HG03139 (cell line): Measurements from ENCODE around the gene CLIC1.
A peak's percentile ranks its signal among the peaks of the same experiment; 100 is the strongest.

Experiments
- ATAC-seq: cut with Tn5 transposase; IDR thresholded peaks from one replicate; pipeline ENCODE4 v1.9.1; 2021; ENCODE audit not compliant: unreplicated experiment

The CLIC1 gene

DNA sequence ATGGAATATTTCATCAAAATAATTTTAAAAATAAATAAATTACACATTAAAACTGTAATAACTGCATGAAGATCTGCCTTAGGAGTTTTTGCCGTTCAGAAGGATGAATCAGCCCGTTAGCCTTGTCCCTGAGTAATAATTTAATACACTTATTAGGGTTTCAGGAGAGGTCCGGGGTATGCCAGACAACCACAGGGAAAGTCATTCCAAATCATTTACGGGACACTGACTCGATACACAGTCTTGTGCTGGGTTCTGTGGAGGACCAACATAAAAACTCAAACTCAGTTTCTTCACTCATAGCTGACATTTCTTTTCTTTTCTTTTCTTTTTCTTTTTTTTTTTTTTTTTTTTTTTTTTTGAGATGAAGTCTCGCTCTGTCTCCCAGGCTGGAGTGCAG, 30.4 kb downstream of the CLIC1 start:
- no peak for ATAC-seq

DNA sequence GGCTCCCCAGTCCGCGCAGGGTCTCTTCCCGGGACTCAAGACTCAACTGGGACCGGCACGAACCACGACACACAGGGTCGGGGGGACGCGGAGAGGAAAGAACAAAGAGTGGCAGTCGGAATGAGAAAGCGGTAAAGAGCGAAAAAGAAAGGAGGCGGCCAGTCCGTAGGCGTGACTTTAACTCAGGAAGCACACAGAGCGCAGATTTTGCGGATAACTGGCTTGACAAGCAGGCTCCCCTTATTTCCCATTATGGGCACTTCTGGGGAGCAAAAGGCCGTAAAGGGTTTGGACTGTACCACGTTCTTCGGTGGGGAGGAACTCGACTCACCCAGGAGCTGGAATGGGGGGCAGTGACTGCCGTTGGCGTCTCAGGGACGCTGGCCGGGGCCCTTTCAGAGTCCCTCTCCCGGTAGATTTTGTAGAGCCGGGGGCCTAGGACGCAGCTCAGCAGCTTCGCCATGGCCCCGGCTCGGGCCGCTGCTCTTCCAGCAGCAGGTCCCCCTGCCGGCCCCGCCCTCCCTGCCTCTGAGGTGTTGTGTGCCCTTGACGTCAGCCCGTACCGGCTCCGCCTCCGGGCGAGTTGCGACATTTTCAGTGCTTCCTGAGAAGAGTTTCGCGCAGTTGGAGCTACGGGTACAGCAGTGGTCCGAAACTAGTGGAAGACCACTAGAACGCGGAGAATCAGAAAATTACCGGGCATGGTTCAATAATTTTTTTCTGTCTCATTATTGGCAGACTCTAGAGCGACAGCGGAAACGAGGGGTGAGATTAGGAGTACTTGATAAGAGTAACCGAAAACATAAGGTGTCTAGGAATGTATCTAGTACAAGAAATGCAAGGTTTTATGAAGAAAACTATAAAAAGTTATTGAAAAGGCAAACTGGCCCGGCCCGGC, 33.3 kb downstream of the CLIC1 start, which contains the start of gene ABHD16A:
Gene ABHD16A, minus strand, starts transcription at position 506 of the 898 bp plus-strand sequence. Its CDS starts 43 bp downstream, at position 463.
- ATAC-seq, result peak; percentile 90

DNA sequence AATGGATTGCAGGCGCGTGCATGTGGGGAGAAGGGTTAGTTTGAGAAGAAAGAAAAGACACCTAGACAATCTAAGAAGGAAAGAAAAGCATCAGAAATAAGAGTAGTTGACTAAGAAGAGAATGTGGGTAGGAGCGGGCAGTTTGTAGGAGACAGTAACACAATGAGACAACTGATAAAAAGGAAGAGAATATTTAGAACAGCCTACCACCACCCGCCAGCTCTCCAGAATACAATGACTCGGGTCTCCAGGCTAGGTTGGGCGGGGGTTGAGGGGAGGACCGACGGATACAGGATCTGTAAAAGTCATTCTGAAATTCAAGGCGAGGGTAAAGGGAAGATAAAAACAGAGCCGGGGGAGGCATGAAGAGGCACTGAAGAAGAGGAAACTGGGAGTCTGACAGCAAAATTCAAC, 33.9 kb downstream of the CLIC1 start:
- no peak for ATAC-seq

DNA sequence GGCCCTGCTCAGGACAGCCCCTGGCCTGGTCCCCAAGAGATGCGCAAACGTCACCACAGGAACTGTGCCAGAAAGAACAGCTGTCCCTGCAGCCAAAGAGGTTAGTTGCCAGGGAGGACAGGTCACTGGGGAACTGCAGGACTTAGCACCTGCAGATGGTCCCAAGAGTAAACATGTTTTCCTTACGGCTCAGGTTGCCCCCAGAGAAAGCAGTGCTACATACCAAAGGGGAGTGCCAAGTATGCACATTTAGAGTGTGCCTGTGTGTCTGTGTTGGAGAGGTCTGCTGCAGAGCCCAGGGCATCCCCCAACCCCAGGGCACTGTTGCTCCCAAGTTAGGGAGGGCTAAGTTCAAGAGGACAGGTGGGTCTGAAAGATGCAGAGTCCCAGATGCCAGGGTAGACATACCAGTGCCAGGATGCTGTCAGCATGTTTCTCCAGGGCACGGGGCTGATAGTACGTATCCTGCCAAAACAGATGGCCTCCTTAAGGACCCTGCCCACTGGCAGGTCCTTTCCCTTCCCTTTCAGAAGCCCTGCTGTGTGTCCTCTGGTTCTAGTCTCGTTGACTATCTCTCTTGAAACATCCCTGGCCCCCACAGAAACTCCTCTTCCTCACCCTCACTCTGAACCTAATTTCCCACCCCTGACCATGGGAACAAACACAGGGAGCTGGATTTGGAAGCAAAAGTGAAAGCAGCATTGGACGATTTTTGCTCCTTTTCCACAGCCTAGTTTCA, 34.5 kb downstream of the CLIC1 start:
- no peak for ATAC-seq

DNA sequence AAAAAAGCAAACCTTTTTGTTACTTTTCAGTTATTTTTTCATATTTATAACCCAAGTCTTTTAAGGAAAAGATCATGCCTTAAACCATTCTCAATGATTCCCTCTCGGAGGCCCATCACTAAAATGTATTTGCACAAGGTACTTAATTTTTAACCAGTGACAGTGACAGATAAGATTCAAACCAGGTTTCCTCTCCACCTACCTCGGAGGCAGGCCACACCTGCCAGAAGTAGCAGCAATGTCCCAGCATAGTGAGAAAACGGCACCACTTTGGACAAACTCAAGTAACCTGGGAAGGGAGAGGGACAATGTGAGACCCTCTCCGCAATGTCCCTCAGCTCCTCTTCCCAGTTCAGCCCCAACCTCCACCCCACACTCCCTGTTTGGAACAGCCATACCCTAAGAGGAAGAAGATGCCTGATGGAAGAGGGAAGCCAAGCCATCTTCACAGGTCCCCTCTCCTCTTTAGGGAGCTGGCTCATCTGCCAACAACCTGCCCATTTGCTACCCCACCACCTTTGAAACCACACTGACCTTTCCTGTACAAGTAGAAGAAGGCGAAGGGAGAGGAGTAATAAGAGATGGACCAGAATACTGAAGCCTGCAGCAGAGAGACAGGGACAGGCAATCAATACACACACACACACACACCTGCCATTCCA, 35.5 kb downstream of the CLIC1 start:
- no peak for ATAC-seq

DNA sequence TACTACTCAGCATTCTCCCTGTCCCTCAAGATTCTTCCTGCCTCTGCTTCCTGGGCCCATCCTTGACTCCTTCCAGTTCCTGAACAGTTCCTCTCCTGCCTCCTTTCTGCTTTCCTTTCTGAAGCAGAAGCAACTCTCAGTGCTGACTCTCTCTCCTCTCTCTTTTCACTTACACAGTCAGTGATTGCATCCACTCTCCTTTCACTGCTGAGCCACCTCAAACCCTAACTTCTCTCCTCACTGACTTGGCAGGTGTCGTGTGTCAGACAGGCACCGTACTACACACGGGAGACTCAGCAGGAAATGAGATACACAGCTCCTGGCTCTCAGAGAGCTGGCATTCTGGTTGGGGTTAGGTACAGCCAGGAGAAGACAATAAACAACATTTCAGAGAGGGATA, 38.8 kb downstream of the CLIC1 start:
- no peak for ATAC-seq

DNA sequence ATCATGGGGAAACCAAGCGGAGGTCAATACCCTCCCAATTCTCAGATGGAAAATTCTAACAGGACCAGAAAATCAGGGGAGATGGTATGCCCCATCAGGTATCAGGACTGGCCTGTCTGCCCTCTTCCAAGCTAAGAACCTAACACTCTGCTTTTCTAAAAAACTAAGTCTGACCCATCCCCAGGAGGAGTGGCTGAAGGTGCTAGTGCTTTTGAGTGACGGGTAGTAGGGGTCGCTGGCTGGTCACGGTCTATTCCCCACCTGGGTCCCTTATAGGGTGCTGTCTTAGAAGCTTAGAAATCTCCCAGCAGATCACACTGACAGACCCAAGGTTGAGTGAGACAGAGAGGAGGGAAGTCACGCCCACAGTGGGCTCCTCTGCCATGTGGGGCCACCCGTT, 42.8 kb downstream of the CLIC1 start:
- ATAC-seq, result no peak

DNA sequence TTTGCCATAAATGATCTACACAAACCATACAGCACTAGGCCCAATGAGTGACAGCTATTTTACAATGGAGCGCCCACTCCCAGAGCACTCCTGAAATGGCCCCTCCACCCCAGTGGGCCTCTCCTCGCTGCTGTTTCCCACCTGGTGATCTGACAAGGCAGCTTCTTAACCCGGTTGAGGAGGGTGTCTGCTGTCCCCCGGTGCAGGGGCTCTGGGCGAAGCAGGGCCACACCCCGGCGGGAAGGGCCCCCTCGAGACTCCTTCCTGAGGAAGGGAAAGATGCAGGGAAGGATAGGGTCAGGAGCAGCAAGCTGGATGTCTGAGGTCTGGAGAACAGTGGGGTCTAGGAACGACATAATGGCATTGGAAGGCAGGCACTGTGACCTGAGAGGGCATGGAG, 43.4 kb downstream of the CLIC1 start:
- no peak for ATAC-seq

DNA sequence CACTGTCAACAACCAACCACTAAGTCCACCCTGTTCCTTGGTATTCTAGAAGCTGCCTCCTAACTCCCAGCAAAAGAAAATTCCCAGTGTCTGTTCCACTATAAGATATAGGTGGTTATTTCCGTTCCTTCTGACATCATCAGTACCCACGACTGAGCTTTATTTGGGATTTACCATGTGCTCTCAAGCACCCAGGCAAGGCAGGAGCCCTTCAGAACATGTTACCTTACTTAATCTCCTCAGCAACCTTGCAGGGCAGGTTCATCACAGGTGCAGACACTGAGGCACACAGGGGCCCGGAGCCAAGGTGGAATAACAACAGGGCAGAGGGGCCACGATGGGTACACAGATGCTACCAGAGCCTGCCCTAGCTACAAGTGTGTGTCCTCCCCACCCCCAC, 44.0 kb downstream of the CLIC1 start:
- ATAC-seq, result no peak

DNA sequence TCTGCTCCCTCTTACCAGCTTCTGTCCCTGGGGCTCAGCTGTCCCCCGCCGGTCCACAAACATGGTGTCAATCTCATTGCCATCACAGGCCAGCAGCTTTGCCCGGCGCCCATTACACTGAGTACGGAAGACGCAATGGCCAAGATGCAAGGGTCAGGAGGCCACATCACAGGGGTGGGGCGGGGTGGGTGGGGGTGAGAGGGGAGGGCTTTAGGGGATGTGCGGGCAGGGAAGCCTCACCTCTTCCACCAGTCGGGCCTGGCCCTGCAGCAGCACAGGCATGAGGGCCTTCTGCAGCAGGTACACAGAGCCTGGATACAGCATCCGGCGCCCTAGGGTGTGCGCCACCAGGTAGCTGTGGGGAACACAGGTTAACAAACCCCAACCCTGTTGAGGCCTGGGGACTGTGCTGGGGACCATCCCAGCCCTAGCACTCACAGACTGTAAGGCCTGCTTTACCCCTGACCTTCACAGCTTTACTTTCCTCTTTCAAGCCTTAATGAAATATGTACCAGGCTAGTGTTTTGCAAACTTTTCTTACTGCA, 44.7 kb downstream of the CLIC1 start:
- no peak for ATAC-seq

DNA sequence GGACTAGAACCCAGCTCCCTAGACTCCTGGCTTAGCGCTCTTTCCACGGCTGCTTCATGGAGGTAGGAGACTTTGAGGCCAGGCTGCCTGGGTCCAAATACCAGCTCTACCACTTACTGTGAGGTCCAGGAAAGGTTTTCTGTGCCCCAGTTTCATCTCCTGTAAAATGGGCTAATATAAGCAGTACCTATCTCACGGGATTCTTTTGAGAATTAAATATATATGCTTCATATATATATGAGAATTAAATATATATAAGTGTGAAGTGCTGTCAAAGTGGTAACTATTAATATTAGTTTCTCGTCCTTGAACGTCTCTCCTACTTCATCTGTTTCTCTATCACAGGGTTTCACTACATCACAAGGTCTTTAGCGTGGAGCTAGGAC, 45.3 kb downstream of the CLIC1 start:
- ATAC-seq, result no peak

DNA sequence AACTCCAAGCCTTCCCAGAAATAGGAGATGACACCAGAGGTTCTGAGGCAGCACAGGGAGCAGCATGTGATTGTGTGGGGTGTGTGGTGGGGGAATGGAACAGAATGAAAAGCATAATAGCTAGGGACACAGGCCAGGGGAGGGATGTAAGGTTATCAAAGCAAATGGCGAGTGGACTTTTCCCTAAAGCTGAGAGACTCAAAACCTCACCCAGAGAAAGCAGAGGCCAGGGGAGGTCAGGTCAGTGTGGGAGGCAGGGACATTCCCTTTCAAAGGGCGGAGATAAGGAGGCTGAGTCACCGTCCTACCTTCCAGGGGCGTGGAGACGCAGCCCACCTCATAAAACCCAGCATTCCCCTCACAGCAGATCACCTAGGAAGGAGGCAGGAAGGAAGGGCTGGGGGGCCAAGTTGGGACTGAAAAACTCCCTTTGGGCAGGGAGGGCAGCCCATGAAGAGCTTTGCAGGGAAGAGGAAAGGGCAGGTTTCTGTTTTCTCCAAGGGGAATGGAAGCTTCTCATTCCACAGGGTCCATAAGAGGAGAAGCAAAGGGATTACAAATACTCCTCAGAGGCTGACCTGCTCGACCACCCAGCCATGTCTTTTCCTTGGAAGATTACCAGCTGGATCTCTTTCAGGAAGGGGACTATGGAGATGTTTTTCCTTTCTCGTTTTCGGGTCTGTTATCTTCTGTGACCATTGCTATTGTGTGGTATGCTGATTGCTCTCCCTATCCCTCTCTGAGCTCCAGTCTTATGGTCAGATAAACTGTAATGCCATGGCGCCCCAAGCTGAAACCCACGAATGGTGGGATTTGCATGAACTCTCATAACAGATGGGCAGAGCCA, 45.9 kb downstream of the CLIC1 start:
- no peak for ATAC-seq

DNA sequence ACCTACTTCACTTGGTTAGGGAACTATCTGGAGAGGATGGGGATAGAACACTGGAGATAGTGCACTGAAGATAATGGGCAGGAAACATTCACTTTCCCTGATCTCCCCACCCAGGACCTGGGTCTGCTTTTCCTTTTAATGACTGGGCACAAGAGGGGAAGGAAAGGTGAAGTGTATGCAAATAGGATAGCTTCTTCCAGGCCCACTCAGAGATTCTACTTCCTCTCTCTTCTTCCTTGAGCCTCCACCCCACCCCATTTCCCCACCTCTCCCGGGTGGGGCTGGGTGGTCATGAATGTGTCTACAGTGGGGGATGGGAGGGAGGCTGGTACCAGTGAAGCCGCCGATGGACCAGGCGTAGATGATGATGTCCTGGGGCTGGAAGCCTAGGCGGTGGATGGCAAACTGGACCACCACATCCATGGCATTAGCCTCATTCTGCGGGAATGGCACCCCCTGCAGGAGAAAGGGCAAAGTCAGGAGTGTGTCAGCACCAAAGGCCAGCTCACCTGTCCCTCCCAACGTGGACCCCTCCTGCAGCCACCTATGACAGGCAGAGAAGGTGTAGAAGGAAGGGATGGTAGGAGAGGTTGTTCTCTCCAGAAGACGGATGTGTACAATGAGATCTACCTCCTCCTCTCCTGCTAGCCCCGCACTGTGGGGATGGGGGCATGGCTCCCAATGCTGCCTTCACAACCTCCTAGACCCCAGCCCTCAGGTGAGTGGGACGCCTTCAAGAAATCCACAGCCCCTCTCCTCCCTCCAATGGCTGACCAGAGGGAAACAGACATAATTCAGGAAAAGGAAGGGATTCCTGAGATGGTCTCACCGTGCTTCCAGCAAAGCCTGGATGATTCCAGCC, 46.9 kb downstream of the CLIC1 start:
- no peak for ATAC-seq

DNA sequence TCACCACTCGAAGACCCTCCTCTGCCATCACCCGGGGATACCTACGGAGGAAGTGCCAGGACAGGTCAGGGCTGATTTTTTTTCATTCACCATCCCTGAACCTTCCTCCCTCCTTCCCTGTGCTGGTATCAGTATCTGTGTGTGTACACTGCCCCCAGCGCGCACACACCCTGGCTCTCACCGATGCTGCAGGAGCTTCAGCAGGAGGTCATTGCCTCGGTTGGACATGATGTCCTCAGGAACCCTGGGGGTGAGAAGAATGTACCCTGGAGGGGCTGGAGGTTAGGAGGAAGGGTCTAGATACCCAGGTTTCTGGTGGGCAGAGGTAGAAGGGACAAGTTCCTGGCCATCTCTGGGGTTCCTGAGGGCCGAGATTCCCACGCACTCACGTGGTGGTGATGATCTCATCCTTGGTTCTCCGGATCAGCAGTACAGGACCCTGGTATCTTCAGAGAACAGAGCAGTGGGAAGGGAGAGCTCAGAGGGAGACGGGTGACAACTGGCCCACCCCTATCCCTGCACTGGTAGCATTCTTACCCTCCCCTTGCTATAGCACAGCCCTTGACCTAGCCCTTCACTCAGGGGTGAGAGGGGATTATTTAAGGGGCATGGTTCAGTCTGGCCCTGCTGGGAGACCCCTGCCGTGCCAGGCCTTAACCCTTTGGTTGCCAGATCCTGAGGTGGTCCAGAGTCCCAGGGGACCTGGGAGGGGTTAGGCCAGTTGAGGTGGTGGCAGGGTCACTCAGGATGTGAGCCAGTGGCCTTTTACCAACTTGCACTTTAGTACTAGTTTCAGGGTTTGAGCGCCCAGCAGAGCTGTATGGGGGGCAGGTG, 48.3 kb downstream of the CLIC1 start:
- no peak for ATAC-seq

DNA sequence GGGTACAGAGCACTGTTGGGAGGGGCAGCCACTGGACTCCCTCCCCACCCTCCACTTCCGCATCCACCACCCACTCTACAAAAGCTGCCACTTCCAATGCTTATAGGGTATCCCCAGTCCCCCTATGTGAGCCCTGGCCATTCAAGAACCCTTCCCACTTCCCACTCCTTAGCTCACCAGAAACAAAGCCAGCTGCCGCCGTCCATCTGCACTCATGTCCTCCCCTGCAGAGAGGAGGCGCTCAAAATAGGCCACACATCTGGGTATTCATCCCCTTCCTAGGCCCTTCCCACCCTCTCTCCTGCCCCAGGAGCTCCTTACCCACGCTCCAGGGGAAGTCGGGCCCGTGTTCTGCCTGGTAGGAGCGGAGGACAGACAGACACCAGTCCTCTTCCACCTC, 49.0 kb downstream of the CLIC1 start:
- no peak for ATAC-seq

DNA sequence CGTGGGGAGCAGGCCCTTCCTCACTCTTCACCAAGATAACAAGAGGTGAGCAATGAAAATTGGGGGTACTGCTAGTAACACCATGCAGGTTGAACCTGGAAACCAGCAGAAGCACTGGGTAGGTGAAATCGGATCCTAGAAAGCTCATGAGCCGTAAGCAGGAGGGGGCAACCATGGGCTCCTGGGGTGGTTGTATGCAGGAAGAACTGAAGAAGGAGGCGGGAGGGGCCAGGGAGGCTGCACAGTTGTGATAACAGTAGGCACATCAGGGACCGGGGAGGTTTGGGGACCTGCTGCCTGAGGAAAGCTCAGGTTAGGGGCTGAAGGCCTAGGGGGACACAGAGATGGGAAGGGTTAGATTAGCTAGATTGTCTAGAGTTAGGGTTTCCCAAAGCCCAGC, 49.8 kb downstream of the CLIC1 start:
- no peak for ATAC-seq

DNA sequence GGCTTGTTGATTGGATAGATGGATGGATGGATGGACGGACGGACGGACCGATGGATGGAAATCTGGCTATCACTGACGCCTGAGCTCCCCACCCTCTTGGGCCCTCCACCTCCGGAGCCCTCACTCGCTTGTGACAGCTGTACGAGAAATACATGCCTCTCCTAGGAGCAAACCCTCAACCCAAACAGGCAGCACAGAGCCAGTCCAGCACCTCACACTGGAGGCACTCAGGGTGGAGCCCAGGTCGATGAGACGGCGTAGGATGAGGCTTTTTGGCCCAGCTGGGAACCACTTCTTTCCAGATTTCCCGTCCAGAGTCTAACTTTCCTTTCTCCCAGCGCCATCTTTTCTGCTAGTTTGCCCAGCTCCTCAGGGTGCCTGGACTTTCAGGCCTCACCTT, 52.7 kb downstream of the CLIC1 start:
- ATAC-seq, result no peak

DNA sequence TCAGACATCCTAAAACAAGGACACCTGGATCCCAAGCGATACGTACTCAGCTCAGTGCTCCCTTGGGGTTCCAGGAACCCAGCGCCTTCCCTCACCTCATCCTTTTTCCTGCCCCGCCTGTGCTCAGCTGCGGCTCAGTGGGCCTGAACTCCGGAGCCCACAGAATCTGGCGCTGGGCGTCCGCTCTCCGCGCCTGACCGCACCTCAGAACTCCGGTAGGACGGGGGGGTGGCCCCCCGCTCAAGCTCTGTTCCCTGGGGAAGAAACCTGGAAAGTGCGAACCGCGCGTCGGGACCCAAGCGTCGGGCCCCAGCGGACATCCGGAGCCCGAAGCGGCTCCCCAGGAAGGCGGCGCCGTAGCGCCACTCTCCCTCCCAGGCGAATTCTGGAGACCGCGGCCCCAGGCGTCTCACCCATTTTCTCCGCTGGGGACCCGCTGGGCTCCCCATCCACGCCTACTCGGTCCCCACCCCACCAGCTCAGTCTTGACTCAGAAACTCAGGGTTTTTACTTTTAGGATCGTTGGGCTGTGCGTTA, 55.1 kb downstream of the CLIC1 start:
- ATAC-seq, result no peak
